ENCODE data around the gene ANKHD1.
A peak's percentile ranks its signal among the peaks of the same experiment; 100 is the strongest.
"Not testable (repeated sequence)": the region's sequence is repeated elsewhere in the genome, so short reads cannot be mapped to it uniquely, and the experiment has no call there.

The ANKHD1 gene

GRCh38 chr5:140427726-140428125, 26.1 kb downstream of the ANKHD1 start:
- H3K4me3 Mint-ChIP-seq, H3K9me3 Mint-ChIP-seq, H3K27ac Mint-ChIP-seq, H3K27me3 Mint-ChIP-seq: not testable (repeated sequence)
- H3K4me1 Mint-ChIP-seq (ENCODE audit: low read depth), result peaks cover 34% of the 10 kb centered on the region
- H3K36me3 Mint-ChIP-seq (ENCODE audit: low read depth), result peaks cover 10% of the 10 kb centered on the region

GRCh38 chr5:140429724-140430123, 28.1 kb downstream of the ANKHD1 start:
- no peak overlapping the region for H3K4me3 Mint-ChIP-seq
- no peaks in the 10 kb centered on the region for H3K9me3 Mint-ChIP-seq
- peaks cover 24% of the 10 kb centered on the region for H3K4me1 Mint-ChIP-seq (ENCODE audit: low read depth)
- no peak overlapping the region for H3K27ac Mint-ChIP-seq
- H3K27me3 Mint-ChIP-seq, result no peaks in the 10 kb centered on the region
- H3K36me3 Mint-ChIP-seq (ENCODE audit: low read depth), result peaks cover 12% of the 10 kb centered on the region

- H3K4me1 Mint-ChIP-seq (ENCODE audit: low read depth), result peaks cover 25% of the 10 kb centered on the region
Observed at GRCh38 chr5:140432212-140432611, 30.6 kb downstream of the ANKHD1 start.

GRCh38 chr5:140432916-140433315, 31.3 kb downstream of the ANKHD1 start:
- no peaks in the 10 kb centered on the region for H3K9me3 Mint-ChIP-seq
- H3K27me3 Mint-ChIP-seq, result no peaks in the 10 kb centered on the region
- no peak overlapping the region for H3K27ac Mint-ChIP-seq
- peaks cover 19% of the 10 kb centered on the region for H3K36me3 Mint-ChIP-seq (ENCODE audit: low read depth)
- no peak overlapping the region for H3K4me3 Mint-ChIP-seq
- H3K4me1 Mint-ChIP-seq (ENCODE audit: low read depth), result peaks cover 25% of the 10 kb centered on the region

More at GRCh38 chr5:140432212-140432611, 30.6 kb downstream of the ANKHD1 start:
- H3K27me3 Mint-ChIP-seq, result no peaks in the 10 kb centered on the region
- H3K4me3 Mint-ChIP-seq, result no peak overlapping the region
- no peaks in the 10 kb centered on the region for H3K9me3 Mint-ChIP-seq
- peaks cover 17% of the 10 kb centered on the region for H3K36me3 Mint-ChIP-seq (ENCODE audit: low read depth)
- no peak overlapping the region for H3K27ac Mint-ChIP-seq

- not testable (repeated sequence) for H3K4me3 Mint-ChIP-seq; H3K27me3 Mint-ChIP-seq; H3K27ac Mint-ChIP-seq; H3K4me1 Mint-ChIP-seq (ENCODE audit: low read depth); H3K9me3 Mint-ChIP-seq
- H3K36me3 Mint-ChIP-seq (ENCODE audit: low read depth), result peaks cover 62% of the 10 kb centered on the region
Observed at GRCh38 chr5:140457368-140457767, 55.7 kb downstream of the ANKHD1 start.

GRCh38 chr5:140466981-140467742, 65.5 kb downstream of the ANKHD1 start:
- Mint-ChIP-seq H3K9me3 (no peaks in the 10 kb centered on the region), H3K27me3 (no peaks in the 10 kb centered on the region), H3K27ac (no peak overlapping the region), H3K36me3 (ENCODE audit: low read depth) (peaks cover 62% of the 10 kb centered on the region), H3K4me1 (ENCODE audit: low read depth) (no peaks in the 10 kb centered on the region), H3K4me3 (no peak overlapping the region)

- H3K27me3 Mint-ChIP-seq, result no peaks in the 10 kb centered on the region
- peaks cover 53% of the 10 kb centered on the region for H3K36me3 Mint-ChIP-seq (ENCODE audit: low read depth)
- H3K9me3 Mint-ChIP-seq, result no peaks in the 10 kb centered on the region
- no peaks in the 10 kb centered on the region for H3K4me1 Mint-ChIP-seq (ENCODE audit: low read depth)
- no peak overlapping the region for H3K27ac Mint-ChIP-seq
- no peak overlapping the region for H3K4me3 Mint-ChIP-seq
Observed at GRCh38 chr5:140468188-140468587, 66.6 kb downstream of the ANKHD1 start.

- H3K4me1 Mint-ChIP-seq (ENCODE audit: low read depth), result no peaks in the 10 kb centered on the region
- H3K4me3 Mint-ChIP-seq, result no peak overlapping the region
- H3K36me3 Mint-ChIP-seq (ENCODE audit: low read depth), result peaks cover 61% of the 10 kb centered on the region
- H3K27ac Mint-ChIP-seq, result no peak overlapping the region
- no peaks in the 10 kb centered on the region for H3K9me3 Mint-ChIP-seq
- no peaks in the 10 kb centered on the region for H3K27me3 Mint-ChIP-seq
Observed at GRCh38 chr5:140469259-140469658, 67.6 kb downstream of the ANKHD1 start.

GRCh38 chr5:140480310-140481014, 78.8 kb downstream of the ANKHD1 start:
- Mint-ChIP-seq H3K27me3 (no peaks in the 10 kb centered on the region), H3K36me3 (ENCODE audit: low read depth) (peaks cover 43% of the 10 kb centered on the region), H3K4me1 (ENCODE audit: low read depth) (no peaks in the 10 kb centered on the region), H3K9me3 (no peaks in the 10 kb centered on the region), H3K27ac (peak overlapping the region; percentile 57), H3K4me3 (no peak overlapping the region)

- Mint-ChIP-seq H3K27me3 (no peaks in the 10 kb centered on the region), H3K4me3 (no peak overlapping the region), H3K27ac (no peak overlapping the region), H3K9me3 (no peaks in the 10 kb centered on the region), H3K36me3 (ENCODE audit: low read depth) (peaks cover 38% of the 10 kb centered on the region), H3K4me1 (ENCODE audit: low read depth) (no peaks in the 10 kb centered on the region)
Observed at GRCh38 chr5:140481758-140482157, 80.1 kb downstream of the ANKHD1 start.

- H3K27me3 Mint-ChIP-seq, result no peaks in the 10 kb centered on the region
- no peaks in the 10 kb centered on the region for H3K9me3 Mint-ChIP-seq
- H3K27ac Mint-ChIP-seq, result no peak overlapping the region
- H3K36me3 Mint-ChIP-seq (ENCODE audit: low read depth), result peaks cover 42% of the 10 kb centered on the region
- no peaks in the 10 kb centered on the region for H3K4me1 Mint-ChIP-seq (ENCODE audit: low read depth)
- no peak overlapping the region for H3K4me3 Mint-ChIP-seq
Observed at GRCh38 chr5:140483055-140483454, 81.4 kb downstream of the ANKHD1 start.

- not testable (repeated sequence) for H3K4me3 Mint-ChIP-seq; H3K27me3 Mint-ChIP-seq; H3K9me3 Mint-ChIP-seq; H3K27ac Mint-ChIP-seq; H3K4me1 Mint-ChIP-seq (ENCODE audit: low read depth)
- peaks cover 48% of the 10 kb centered on the region for H3K36me3 Mint-ChIP-seq (ENCODE audit: low read depth)
Observed at GRCh38 chr5:140488141-140488540, 86.5 kb downstream of the ANKHD1 start.

- Mint-ChIP-seq H3K36me3 (ENCODE audit: low read depth) (peaks cover 53% of the 10 kb centered on the region), H3K27ac (no peak overlapping the region), H3K4me1 (ENCODE audit: low read depth) (no peaks in the 10 kb centered on the region), H3K4me3 (no peak overlapping the region), H3K9me3 (no peaks in the 10 kb centered on the region), H3K27me3 (no peaks in the 10 kb centered on the region)
Observed at GRCh38 chr5:140488914-140489313, 87.3 kb downstream of the ANKHD1 start.

- H3K4me1 Mint-ChIP-seq (ENCODE audit: low read depth), result no peaks in the 10 kb centered on the region
- H3K4me3 Mint-ChIP-seq, result no peak overlapping the region
- H3K27ac Mint-ChIP-seq, result no peak overlapping the region
- H3K36me3 Mint-ChIP-seq (ENCODE audit: low read depth), result peaks cover 57% of the 10 kb centered on the region
- no peaks in the 10 kb centered on the region for H3K9me3 Mint-ChIP-seq
- H3K27me3 Mint-ChIP-seq, result no peaks in the 10 kb centered on the region
Observed at GRCh38 chr5:140497897-140498296, 96.3 kb downstream of the ANKHD1 start.

GRCh38 chr5:140498591-140498990, 97.0 kb downstream of the ANKHD1 start:
- no peaks in the 10 kb centered on the region for H3K9me3 Mint-ChIP-seq
- H3K27me3 Mint-ChIP-seq, result no peaks in the 10 kb centered on the region
- H3K4me1 Mint-ChIP-seq (ENCODE audit: low read depth), result no peaks in the 10 kb centered on the region
- no peak overlapping the region for H3K4me3 Mint-ChIP-seq
- H3K36me3 Mint-ChIP-seq (ENCODE audit: low read depth), result peaks cover 50% of the 10 kb centered on the region
- H3K27ac Mint-ChIP-seq, result no peak overlapping the region

Data from stimulated activated naive CD8-positive, alpha-beta T cell treated with anti-CD3 and anti-CD28 coated beads, Interleukin-15, Interleukin-2, amounts not matched to agents 100 ng/mL and 50 ng/mL, for 24 hours (primary cell).